Caki2 (cell line): ENCODE results near the gene TBC1D22A. TPM values are rescaled to one million over a fixed set of nuclear protein-coding genes. Genes with fewer than 3 reads are reported as not detected.

Experiments
- DNase-seq: peaks from one replicate; pipeline ENCODE4 v3.0.0-alpha.2; 2015; ENCODE audit warnings: low read depth
- in situ Hi-C: cut with HindIII; loops from 2 replicates; pipeline ENCODE4 v1.10.0; 2016; ENCODE audit warnings: low sequenced_read_pairs, low pct_unique_long_range_greater_than_20kb, mixed read lengths
- total RNA-seq: library from RNA; depleted of rRNA; stranded (reverse); fragments of >200 nt; shearing (Covaris generic); gene quantifications from 2 replicates; pipeline ENCODE4 v1.2.3, GENCODE V29; 2014; ENCODE audit warnings: low replicate concordance

TBC1D22A gene
- total RNA-seq, 1 experiment from 2014 or later: 15.0 TPM

DNA sequence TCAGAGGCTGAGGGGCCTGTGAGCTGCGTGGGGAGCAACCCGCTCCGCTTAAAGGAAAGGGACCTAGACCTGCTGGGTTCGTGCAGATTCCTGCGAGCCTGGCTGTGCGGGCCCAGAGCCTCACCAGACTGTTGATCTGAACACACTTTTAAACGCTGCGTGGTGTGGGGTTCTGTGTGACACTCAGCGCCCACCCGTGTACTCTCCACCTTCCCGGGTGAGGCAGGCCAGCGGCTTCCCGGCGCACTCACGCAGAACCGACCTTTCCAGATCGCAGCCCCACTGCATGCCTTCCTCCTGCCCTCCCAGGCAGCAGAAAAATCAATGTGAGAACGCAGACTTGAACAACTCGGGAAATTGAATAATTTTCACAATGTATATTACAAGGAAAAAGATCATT lies 388.6 kb downstream of the TBC1D22A start:
- DNase-seq: no peak
- in situ Hi-C loops: no loop called here

DNA sequence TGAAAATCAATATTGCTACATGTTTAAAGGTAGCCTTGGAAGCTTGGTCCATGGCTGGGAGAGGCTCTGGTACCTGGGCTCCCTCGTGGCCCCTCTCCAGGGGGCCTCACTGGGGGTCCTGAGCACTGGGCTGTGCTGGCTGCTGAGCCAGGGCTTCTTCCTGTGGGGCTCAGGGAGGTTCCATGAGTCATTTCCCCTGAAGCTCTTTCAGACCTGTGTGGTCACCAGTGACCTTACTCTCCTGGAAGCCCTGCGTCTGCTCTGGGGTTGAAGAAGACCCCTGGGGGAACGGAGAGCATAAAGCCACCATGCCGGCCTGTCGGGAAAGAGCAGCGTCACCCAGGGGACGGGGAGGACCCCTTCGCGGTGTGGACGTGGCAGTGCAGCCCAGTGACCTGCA lies 389.0 kb downstream of the TBC1D22A start:
- in situ Hi-C loops: no loop called here
- no peak for DNase-seq

DNA sequence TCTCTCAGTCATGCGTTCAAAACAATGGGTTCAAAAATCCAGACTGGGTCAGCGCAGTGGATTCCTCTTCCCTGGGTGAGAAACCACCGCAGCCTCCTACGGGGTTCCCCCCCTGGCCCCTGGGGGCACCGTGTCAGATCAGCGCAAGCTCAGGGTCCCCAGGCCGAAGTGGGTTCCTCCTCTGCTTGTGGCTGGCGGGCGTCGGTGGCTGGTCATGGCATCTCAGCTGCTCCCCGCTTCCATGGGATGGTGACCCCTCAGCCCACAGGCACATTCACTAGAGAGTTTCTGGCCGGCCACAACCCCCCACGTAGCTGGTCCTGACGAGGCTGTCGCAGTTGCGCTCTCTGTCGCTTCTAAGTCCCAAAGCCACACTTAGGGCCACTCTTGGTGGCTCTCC lies 389.8 kb downstream of the TBC1D22A start:
- in situ Hi-C loops: no loop called here
- DNase-seq: no peak

DNA sequence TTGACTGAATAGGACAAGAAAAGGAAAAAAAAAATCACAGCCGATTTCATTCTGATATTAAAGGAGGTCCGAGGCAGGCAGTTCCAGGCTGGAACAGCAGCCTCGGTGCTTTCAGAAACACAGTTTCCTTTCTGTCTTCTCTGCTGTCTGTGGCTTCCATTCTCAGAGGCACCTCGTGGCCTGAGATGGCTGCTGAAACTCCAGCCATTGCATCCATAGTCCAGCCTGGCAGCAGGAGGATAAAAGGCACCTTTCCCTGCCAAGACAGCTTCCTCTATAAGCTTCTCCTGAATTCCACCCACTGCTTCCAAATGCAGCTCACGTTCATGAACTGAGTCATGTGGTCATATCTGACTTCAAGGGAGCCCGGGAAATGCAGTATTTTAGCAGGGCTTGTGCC lies 390.5 kb downstream of the TBC1D22A start:
- in situ Hi-C loops: no loop called here
- DNase-seq: no peak

DNA sequence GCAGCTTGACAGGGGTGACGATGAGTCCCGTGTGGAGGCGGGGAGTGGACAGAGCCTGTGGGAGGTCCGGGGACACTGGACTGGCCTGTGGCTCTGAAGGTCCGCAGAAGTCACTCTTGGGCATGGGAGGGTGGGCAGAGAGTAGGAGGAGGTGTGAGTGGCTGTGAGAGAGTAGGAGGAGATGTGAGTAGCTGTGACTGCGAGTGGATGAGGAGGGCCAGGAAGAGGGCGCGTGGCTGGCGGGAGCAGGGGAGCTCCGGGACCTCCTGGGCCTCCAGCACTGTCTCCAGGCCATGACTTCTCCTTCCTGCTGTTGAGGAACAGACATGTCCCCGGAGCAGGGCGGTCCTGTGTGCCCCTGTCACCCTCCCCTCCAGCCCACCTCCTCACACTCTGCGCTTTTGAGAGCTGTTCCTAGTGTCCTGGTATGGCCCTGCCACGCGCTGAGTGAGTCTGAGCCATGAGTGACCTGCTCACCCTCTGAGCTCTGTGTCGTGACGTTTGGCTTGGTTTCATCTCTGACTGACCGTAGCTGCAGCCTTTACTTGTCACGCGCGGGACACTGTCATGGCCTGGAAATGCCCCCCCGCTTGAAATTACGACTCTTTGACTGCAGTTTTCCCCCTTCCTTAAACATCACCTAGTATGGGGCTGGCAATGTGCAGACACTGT lies 391.5 kb downstream of the TBC1D22A start:
- in situ Hi-C loops: no loop called here
- no peak for DNase-seq

DNA sequence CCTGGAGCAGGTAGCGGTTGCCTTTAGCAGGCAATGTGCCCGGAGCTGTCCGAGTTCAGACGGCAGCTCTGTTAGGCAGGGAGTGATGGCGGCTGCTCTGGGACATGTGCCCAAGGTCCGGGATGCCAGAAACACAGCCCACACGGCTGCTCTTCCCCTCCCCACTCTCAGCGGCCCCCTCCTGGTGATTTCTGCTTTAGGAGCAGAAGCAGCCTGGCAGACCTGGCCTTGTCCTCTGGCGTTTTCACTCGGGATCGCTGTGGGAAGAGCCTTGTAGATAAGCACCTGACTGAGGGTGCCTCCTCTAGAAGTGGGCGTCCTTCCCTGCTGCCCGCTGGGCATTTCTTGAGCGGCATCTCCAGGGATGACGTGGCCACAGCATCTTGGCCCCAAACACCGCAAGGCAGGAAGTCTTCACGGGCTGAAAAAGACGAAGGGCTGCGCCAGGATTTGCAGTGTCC lies 392.2 kb downstream of the TBC1D22A start:
- in situ Hi-C loops: no loop called here
- no peak for DNase-seq

DNA sequence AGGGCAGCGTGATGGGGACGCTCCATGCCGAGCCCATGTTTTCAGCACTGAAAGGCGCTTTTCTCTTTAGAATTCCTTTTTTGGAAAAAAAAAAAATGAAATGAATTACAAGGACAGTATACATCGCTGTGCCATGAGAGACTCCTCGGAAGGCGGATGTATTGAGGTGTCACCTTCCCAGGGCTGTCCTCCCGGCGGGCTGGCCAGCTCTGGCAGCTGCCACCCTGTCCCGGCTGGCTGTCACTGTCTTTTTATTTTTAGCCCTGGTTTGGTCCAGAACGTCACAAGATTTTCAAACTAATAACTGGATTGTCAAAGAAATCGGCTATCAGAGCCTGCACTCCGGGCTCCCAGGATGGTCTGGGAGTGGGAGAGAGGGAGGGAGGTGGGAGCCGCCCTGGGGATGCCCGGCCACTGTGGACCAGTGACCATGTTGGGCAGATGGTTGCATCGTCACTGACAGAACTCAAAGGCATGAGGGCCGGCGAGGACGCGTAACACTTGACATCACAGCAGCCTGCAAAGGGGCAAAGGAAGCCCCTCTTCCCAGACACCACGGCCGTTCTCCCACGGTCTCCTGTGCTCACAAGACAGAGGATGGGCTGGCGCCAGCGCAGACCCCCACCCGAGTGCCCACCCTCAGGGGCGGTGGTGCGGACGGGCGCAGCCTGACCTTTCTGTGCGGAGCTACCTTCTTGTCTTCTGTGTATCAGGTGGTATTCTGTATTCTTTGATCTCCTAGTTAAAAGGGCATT lies 392.9 kb downstream of the TBC1D22A start:
- no peak for DNase-seq
- in situ Hi-C loops: no loop called here

DNA sequence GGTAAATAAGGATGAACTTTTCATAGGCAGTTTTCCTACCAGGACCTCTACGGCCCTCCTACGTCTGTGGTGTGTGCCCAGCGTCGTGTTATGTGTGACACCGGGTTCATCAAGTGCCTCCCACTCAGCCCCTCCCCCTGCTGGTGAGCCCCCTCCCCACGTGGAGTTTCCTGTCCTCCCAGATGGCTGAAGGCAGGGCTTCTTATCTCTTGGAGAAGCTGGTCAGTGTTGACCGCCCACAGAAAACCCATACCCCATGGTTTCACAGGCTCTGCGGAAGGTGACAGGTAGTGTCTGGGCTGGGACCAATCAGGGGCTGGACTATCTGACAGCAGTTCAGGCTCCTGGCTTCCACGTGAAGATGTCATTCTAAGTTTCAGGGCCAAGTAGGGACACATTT lies 393.5 kb downstream of the TBC1D22A start:
- in situ Hi-C loops: no loop called here
- no peak for DNase-seq

DNA sequence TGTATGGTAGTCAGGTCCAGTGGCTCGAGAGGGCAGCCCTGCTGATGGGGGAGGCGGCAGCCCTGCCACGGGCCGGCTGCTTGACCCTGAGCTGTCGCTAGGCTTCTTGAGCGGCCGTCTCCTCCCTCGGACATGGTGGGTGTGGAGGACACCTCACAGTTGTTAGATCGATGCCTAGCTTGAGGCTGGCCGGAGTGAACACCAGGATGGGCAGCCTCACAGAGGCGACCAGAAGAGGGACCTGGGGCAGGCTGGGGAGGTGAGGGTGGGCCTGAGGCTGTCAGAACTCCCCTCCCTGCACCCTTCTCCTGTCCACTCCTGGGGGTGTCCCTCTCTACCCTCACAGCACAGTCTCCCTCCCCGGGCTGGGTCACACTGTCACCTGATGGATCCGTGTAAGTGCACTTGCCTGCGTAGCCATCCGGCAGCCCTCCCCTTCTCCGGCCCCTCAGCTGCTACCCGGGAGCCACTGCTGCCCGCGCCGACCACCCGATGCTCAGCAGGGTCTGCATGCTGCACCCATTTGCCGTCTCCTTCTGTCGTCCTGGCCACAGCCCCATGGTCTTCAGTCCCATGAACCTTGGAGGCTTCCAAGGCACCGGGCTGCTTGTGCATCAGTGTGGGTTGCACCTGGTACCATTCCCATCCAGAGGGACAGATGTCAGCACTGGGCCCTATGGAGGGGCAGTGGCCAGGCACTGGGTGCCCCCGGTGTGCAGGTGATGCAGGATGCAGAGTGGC lies 394.1 kb downstream of the TBC1D22A start:
- DNase-seq: no peak
- in situ Hi-C loops: no loop called here

DNA sequence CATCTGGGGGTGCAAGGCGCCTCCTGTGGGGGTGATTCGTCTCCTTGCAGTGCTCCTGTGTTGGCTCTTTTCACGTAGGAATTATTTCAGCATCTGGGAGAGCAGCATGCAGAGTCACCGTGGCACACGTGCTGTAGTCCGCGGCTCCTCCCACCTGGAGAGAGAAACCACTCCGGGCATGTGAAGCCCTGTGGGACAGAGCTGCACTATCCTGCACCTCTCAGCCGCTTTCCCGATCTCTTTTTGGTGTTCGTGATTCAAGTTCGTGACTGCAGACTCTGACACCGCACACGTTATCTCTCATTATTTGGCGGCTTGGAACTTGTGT lies 394.6 kb downstream of the TBC1D22A start:
- DNase-seq: no peak
- in situ Hi-C loops: no loop called here

DNA sequence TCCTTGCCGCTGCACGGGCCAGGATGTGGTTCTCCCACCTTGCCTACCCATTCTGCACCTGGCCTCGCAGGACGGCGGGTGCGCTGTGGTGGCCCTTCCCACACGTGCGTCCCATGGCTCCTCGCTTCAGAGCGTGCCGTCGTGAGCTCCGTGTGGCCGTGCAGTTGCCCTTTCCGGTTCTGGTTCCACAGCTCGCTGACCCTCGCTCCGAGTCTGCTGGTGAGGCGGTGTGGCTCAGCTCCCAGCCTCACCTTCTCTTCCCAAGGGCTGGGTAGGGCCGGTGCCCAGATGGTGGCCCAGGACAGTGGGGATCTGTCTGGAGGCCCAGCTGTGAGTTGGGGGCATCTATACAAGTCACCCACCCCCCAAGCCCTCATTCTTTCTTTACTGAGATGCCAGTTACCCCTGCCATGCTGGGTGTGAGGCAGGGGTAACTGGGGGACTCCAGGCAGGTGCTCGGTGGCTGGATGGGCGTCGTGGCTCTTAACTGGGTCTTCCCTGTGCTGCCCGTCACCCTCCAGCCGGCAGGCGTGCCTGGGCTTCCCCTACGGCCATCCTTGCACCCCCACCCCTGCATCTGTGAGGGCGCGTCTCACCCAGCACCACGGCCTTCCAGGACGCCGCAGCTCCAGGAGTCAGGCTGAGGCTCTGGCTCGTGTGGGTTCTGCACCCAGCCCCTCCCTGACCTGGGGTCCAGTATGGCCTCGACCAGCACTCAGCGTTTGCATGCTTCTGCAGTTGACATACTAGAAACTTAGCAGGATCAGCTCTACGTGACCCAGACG lies 395.2 kb downstream of the TBC1D22A start:
- in situ Hi-C loops: no loop called here
- DNase-seq: no peak

DNA sequence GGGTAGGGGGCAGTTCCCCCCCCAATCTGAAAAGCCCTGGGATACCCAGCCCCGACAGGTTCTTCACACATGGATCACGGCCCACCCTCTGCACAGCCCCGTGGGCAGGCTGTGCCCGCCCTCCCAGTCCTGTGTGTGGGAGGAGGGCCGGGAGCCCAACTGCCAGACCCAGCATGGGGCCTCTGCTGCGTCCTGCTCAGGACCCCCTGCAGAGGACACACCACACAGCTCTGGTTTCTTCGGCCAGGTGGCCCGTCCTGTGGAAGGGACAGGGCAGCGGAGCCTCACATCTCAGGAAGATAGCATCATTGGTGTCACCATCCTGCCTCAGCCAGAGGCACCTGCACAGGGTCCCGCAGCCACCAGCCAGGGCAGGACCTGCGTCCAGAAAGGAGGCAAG lies 396.0 kb downstream of the TBC1D22A start:
- DNase-seq: no peak
- in situ Hi-C loops: no loop called here

DNA sequence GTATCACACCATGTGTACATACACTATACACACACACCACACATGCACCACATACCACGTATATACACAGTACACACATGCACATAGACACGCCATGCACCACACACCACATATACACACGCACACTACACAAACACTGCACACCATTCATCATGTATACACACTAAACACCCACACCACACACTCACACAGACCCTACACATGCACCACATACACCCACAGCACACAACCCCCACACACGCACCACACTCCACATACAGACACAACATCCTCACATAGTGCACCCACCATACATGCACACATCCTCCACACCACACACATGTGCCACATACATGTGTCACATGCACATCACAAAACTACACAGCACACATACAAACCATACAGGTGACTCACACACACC lies 397.1 kb downstream of the TBC1D22A start:
- no peak for DNase-seq

DNA sequence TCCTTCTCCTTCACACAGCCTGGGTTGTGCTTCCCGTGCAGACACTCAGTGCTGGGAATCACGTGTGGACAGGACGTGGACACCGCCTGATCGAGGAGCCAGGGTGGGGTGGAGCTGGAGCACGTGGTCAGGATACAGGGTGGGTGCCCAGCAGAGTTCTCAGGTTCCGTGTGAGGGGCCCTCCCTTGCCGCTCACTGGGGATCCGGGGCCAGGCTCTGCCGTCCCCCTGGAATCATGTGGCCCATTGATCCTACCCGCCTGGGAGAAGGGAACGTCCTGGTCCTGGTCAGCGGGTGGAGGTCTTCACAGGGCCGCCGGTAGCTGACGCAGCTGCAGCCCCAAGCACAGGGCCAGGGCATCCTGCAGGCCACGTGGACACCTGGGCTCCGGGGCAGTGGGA lies 397.7 kb downstream of the TBC1D22A start:
- no peak for DNase-seq
- in situ Hi-C loops: no loop called here

More for the DNA sequence above, 397.1 kb downstream of the TBC1D22A start:
- in situ Hi-C loops: no loop called here

DNA sequence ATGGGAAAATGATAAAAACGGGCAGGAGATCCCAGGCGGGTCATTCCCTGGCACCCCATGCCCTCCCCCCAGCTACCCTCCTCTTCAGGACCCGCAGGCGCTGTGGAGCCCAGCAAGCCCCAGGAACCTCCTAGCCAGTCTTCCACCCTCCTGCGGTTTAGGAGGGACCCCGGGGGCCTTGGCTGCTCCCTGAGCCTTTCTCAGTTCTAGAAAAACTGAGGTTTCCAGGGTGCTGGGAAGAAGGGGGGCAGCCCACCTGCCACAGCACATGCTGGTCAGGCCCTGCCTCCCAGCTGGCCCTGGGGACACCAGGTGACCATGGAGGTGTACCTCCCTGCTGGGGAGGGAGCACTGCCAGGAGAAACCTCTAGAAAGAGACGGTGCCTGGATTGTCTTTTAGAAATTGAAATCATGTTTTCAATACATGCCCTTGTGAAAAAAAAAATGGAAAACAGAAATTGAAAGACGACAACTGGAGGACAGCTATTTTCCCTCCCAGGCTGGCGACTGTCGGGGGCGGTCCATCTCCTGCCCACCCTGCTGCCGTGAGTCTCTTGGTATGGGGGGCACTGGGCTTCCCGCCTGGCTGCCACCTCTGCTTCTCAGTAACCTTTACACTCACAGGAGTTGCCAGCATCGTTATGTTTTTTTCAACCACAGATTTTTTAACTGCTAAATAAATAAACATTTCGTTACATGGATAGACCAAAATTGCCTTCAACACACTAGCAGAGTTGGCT lies 398.5 kb downstream of the TBC1D22A start:
- DNase-seq: no peak
- in situ Hi-C loops: no loop called here

DNA sequence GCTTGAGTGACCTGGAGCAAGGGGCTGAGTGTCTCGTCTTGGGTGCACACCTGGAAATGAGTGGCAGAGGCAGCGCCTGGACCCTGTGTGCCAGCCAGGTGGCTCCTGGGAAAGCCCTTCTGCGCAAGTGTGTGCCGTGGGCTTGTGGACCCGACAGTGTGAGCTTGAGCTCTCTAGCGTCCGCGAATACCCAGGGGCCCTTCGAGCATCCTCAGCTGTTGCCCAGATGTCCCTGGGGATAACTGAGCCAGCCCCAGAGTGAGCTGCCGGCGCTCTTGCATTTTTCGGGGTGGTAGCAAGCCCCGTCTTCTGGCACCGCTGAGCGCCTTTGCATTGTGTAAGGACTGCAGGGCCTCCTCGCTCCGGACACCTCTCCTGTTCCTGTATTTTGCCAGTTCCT lies 399.2 kb downstream of the TBC1D22A start:
- in situ Hi-C loops: no loop called here
- no peak for DNase-seq

DNA sequence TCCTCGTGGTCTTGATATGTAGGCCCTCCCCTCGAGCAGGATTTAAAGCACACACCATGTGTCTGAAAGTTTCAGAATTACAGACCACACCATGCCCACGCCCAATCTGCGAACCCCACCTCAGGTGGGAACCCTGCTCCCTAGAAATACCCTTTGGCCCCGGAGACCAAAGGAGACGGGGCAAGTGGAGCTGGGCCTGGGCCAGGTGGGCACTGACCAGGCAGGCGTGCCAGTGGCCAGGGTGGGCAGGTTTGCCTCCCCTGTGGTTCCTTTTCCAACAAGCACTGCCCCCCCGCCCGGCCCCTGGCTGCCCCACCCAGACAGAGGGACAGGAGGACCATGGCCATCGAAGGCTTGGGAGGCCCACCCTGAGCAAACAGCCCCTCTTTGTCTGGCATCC lies 400.4 kb downstream of the TBC1D22A start:
- in situ Hi-C loops: no loop called here
- DNase-seq: no peak

DNA sequence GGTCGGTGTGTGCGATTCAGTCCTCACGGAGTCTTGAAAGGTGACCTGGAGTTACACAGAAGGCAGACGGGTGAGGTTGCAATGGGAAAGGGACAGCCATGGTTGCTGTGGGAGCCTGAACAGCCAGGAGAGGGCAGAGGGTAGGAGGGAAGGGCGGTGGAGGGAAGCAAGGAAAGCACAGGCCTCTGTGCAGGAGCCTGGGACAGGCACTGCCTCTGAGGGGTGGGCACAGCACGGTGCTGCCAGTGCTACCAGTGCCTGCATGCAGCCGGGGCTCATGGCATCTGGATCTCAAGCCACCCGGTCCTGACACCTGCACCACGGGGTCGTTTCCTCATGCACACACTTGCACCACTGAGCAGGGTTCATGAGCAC lies 401.0 kb downstream of the TBC1D22A start:
- in situ Hi-C loops: no loop called here
- DNase-seq: no peak
